IMR-90 (cell line): ENCODE results near the gene AHNAK2. TPM values are rescaled to one million over a fixed set of nuclear protein-coding genes. Genes with fewer than 3 reads are reported as not detected.

Experiments
- ATAC-seq: fragments of 200-7000 bp; cut with Tn5 transposase; 2 replicates; pipeline ENCODE4 v1.9.1; 2020; ENCODE audit warnings: low read depth, mild to moderate bottlenecking, moderate library complexity
- BruUV-seq: library from RNA; stranded (reverse); fragments of 400-500 nt; replicated peaks from 2 replicates; lab custom pipeline; 2021; lab: Mats Ljungman, UMichigan
- CTCF ChIA-PET: fragments of 300-600 bp; formaldehyde crosslinking; extraction: SDS; loops from one replicate; lab custom pipeline; 2021; ENCODE audit warnings: antibody characterized with exemption; lab: Yijun Ruan, JAX
- POLR2A ChIA-PET: fragments of 300-600 bp; sonication (Branson Sonifier 250); formaldehyde crosslinking; loops from one replicate; lab custom pipeline; 2022; ENCODE audit warnings: antibody characterized with exemption; ENCODE audit not compliant: unreplicated experiment; lab: Charles Lee
- DNase-seq: peaks from one replicate; pipeline ENCODE4 v3.0.0; 2013
- H2AFZ ChIP-seq: replicated peaks from 2 replicates; pipeline ENCODE3; 2013; ENCODE audit warnings: low read length, mild to moderate bottlenecking; ENCODE audit not compliant: poor library complexity
- H2AK5ac ChIP-seq: 2 replicates; pipeline ENCODE4 v1.6.1; 2013; ENCODE audit warnings: low read depth, low read length, inconsistent platforms
- H2AK9ac ChIP-seq: replicated peaks from 2 replicates; pipeline ENCODE3; 2013; ENCODE audit warnings: mild to moderate bottlenecking, low read depth, low read length, moderate library complexity; ENCODE audit not compliant: poor library complexity
- H2BK120ac ChIP-seq: 2 replicates; pipeline ENCODE4 v1.6.1; 2013; ENCODE audit warnings: low read depth, low read length, inconsistent platforms
- H2BK15ac ChIP-seq: 3 replicates; pipeline ENCODE4 v1.6.1; 2013; ENCODE audit warnings: low read depth, low read length, inconsistent platforms
- H2BK20ac ChIP-seq: 2 replicates; pipeline ENCODE4 v1.6.1; 2013; ENCODE audit warnings: low read depth, mild to moderate bottlenecking, inconsistent platforms, low read length, moderate library complexity
- H2BK5ac ChIP-seq: 2 replicates; pipeline ENCODE4 v1.6.1; 2013; ENCODE audit warnings: mild to moderate bottlenecking, low read depth, low read length, inconsistent platforms; ENCODE audit not compliant: poor library complexity, severe bottlenecking
- H3K14ac ChIP-seq: replicated peaks from 2 replicates; pipeline ENCODE4 v1.6.1; 2013; ENCODE audit warnings: low read depth, low read length, inconsistent platforms
- H3K18ac ChIP-seq: 2 replicates; pipeline ENCODE4 v1.6.1; 2013; ENCODE audit warnings: low read depth, low read length, control low read depth
- H3K23ac ChIP-seq: 2 replicates; pipeline ENCODE4 v1.6.1; 2013; ENCODE audit warnings: low read depth, low read length, inconsistent platforms
- H3K27ac ChIP-seq: 2 replicates; pipeline ENCODE4 v1.5.1; 2013; ENCODE audit warnings: mild to moderate bottlenecking, control low read depth, low read length; ENCODE audit not compliant: insufficient read depth
- H3K27me3 ChIP-seq: 2 replicates; pipeline ENCODE4 v1.6.1; 2013; ENCODE audit warnings: low read length; ENCODE audit not compliant: control insufficient read depth, insufficient read depth
- H3K36me3 ChIP-seq: 2 replicates; pipeline ENCODE4 v1.6.1; 2013; ENCODE audit warnings: low read length, mixed read lengths; ENCODE audit not compliant: control insufficient read depth, insufficient read depth
- H3K4ac ChIP-seq: 2 replicates; pipeline ENCODE4 v1.6.1; 2013; ENCODE audit warnings: low read depth, low read length, inconsistent platforms
- H3K4me1 ChIP-seq: 2 replicates; pipeline ENCODE4 v1.6.1; 2013; ENCODE audit warnings: low read length, mixed read lengths; ENCODE audit not compliant: control insufficient read depth, insufficient read depth
- H3K4me2 ChIP-seq: 2 replicates; pipeline ENCODE4 v1.6.1; 2013; ENCODE audit warnings: low read depth, mild to moderate bottlenecking, control low read depth, low read length, moderate library complexity
- H3K4me3 ChIP-seq: 2 replicates; pipeline ENCODE4 v1.5.1; 2013; ENCODE audit warnings: low read depth, mild to moderate bottlenecking, control low read depth, low read length, moderate library complexity; ENCODE audit not compliant: insufficient read depth
- H3K56ac ChIP-seq: 2 replicates; pipeline ENCODE4 v1.6.1; 2013; ENCODE audit warnings: low read length, inconsistent platforms; ENCODE audit not compliant: insufficient read depth; ENCODE audit errors: extremely low read depth
- H3K79me1 ChIP-seq, 2 experiments: 2 replicates each; pipeline ENCODE4 v1.6.1; 2013; ENCODE audit warnings: low read length in 2 of 2, inconsistent platforms in 1 of 2, low read depth in 1 of 2
- H3K9ac ChIP-seq: 2 replicates; pipeline ENCODE4 v1.6.1; 2013; ENCODE audit warnings: low read depth, low read length, control low read depth
- H3K9me1 ChIP-seq: 2 replicates; pipeline ENCODE4 v1.6.1; 2013; ENCODE audit warnings: low read length, inconsistent platforms; ENCODE audit not compliant: insufficient read depth
- H3K9me3 ChIP-seq: 2 replicates; pipeline ENCODE4 v1.6.1; 2013; ENCODE audit warnings: low read length; ENCODE audit not compliant: control insufficient read depth, insufficient read depth
- H4K20me1 ChIP-seq: 2 replicates; pipeline ENCODE4 v1.6.1; 2013; ENCODE audit warnings: low read length, inconsistent platforms; ENCODE audit not compliant: insufficient read depth
- H4K5ac ChIP-seq: 2 replicates; pipeline ENCODE4 v1.6.1; 2013; ENCODE audit warnings: mild to moderate bottlenecking, low read depth, low read length, control low read depth
- H4K8ac ChIP-seq, 2 experiments: 2 replicates each; pipeline ENCODE4 v1.6.1; 2013; ENCODE audit warnings: low read depth in 2 of 2, low read length in 2 of 2, control low read depth in 1 of 2, inconsistent platforms in 1 of 2
- H4K91ac ChIP-seq: 2 replicates; pipeline ENCODE4 v1.6.1; 2013; ENCODE audit warnings: low read depth, low read length, inconsistent platforms; ENCODE audit not compliant: insufficient read depth
- CHD1 ChIP-seq: IDR thresholded peaks from 2 replicates; pipeline ENCODE4 v1.6.1; 2012; ENCODE audit warnings: low read depth, low read length, improper control_type of control experiment
- FOS ChIP-seq: fragments of 150-350 bp; IDR thresholded peaks from 2 replicates; pipeline ENCODE4 v1.6.1; 2016; ENCODE audit warnings: low read depth, low read length
- RCOR1 ChIP-seq: IDR thresholded peaks from 2 replicates; pipeline ENCODE4 v1.6.1; 2012; ENCODE audit warnings: mild to moderate bottlenecking, low read length, improper control_type of control experiment; ENCODE audit not compliant: insufficient replicate concordance
- WGBS, 2 experiments: methylation state at CpG; one replicate each; pipeline versions ENCODE4 v1.1.5 to v1.1.7; 2013; ENCODE audit warnings: missing lambda C conversion rate in 2 of 2; ENCODE audit not compliant: insufficient read length in 1 of 2; ENCODE audit errors: extremely low coverage in 2 of 2; 5-methylcytosine and 5-hydroxymethylcytosine counted together
- dilution Hi-C: fragments of 300-500 bp; cut with HindIII; formaldehyde crosslinking; loops from one replicate; pipeline ENCODE4 v1.14.3; 2018; ENCODE audit warnings: low sequenced_read_pairs; ENCODE audit not compliant: unreplicated experiment
- in situ Hi-C: fragments of 300-500 bp; cut with MboI; formaldehyde crosslinking; loops from 3 replicates; pipeline ENCODE4 v1.14.3; 2019; ENCODE audit warnings: low sequenced_read_pairs, inconsistent platforms, mixed read lengths
- intact Hi-C: fragments of 100-400 bp; cut with micrococcal nuclease; formaldehyde crosslinking; loops from 2 replicates; pipeline ENCODE4 v1.10.0; 2022
- polyA plus RNA-seq, 3 experiments: library from polyadenylated mRNA; depleted of rRNA; stranded (reverse); fragments of >200 nt; gene quantifications; 2 replicates each; pipeline ENCODE4 v1.2.3, GENCODE V29; 2012; ENCODE audit warnings: low replicate concordance in 1 of 3
- total RNA-seq: library from RNA; depleted of rRNA; stranded (reverse); fragments of >200 nt; gene quantifications from 2 replicates; pipeline ENCODE4 v1.2.3, GENCODE V29; 2012
- TF ChIP-seq, protein P1 (sequence below): conservative IDR thresholded peaks from 2 replicates; pipeline ENCODE4 v1.5.1; 2012; ENCODE audit warnings: mild to moderate bottlenecking, low read depth, low read length, improper control_type of control experiment

AHNAK2 gene
- total and polyA plus RNA-seq, 2 of the 4 experiments (the other 2 are of a cell fraction): 2.6 to 7.9 TPM

GRCh38 chr14:104939666-104940410 lies 38.3 kb downstream of the AHNAK2 start:
- Histone ChIP-seq H4K8ac (no peak overlapping the region), H2BK5ac (no peak overlapping the region), H3K23ac (no peak overlapping the region), H3K4me2 (no peak overlapping the region), H3K79me1 (no peaks in the 10 kb centered on the region), H2BK15ac (no peak overlapping the region), H3K14ac (no peak overlapping the region), H3K9ac (no peak overlapping the region), H3K4me1 (no peaks in the 10 kb centered on the region), H2BK20ac (no peak overlapping the region), H3K56ac (no peak overlapping the region), H2AK5ac (no peak overlapping the region), H3K9me1 (no peaks in the 10 kb centered on the region), H3K27ac (no peak overlapping the region), H3K4ac (no peak overlapping the region), H4K91ac (no peak overlapping the region), H2AFZ (no peak overlapping the region), H4K20me1 (no peaks in the 10 kb centered on the region), H2BK120ac (no peak overlapping the region), H3K36me3 (no peaks in the 10 kb centered on the region), H3K27me3 (peaks cover 31% of the 10 kb centered on the region), H3K9me3 (no peaks in the 10 kb centered on the region), H2AK9ac (no peak overlapping the region), H3K4me3 (no peak overlapping the region), H3K18ac (no peak overlapping the region), H4K5ac (no peak overlapping the region)
- dilution Hi-C loops (loop anchor here (10.0 kb wide), 1 partner anchor 115 kb away; no protein-coding TSS in a partner anchor), in situ Hi-C loops (loop anchor here (5.0 kb wide), 1 partner anchor 32 kb away; no protein-coding TSS in a partner anchor), intact Hi-C loops (no loop called here)
- WGBS, 2 experiments: 40% methylated on average over 6 of the region's 11 CpGs; no CpG with 5 or more reads in 1 of the 2 experiments
- ATAC-seq (no peak), DNase-seq (no peak)
- no TSS peak for BruUV-seq
- no peak for TF ChIP-seq RCOR1
- no peak for TF ChIP-seq FOS
- no peak for TF ChIP-seq CHD1
- TF ChIP-seq, protein P1, sequence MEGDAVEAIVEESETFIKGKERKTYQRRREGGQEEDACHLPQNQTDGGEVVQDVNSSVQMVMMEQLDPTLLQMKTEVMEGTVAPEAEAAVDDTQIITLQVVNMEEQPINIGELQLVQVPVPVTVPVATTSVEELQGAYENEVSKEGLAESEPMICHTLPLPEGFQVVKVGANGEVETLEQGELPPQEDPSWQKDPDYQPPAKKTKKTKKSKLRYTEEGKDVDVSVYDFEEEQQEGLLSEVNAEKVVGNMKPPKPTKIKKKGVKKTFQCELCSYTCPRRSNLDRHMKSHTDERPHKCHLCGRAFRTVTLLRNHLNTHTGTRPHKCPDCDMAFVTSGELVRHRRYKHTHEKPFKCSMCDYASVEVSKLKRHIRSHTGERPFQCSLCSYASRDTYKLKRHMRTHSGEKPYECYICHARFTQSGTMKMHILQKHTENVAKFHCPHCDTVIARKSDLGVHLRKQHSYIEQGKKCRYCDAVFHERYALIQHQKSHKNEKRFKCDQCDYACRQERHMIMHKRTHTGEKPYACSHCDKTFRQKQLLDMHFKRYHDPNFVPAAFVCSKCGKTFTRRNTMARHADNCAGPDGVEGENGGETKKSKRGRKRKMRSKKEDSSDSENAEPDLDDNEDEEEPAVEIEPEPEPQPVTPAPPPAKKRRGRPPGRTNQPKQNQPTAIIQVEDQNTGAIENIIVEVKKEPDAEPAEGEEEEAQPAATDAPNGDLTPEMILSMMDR: no peak
- ChIA-PET POLR2A (interaction anchor here (0.6 kb wide), 1 partner anchor 46 kb away, joined by 3 read pairs; the partner anchor contains the start of gene CLBA1), CTCF (no interaction called here)
